Measurements from ENCODE around the gene CHP2. TPM values are rescaled to one million over a fixed set of nuclear protein-coding genes. Genes with fewer than 3 reads are reported as not detected.
"Not testable (repeated sequence)": the region's sequence is repeated elsewhere in the genome, so short reads cannot be mapped to it uniquely, and the experiment has no call there.

CHP2 gene
- polyA plus RNA-seq (2013, experiment 1 of 2; ENCODE audit: insufficient read length): not detected
- polyA plus RNA-seq (2013, experiment 2 of 2; ENCODE audit: insufficient read length): 0.10 TPM

DNA sequence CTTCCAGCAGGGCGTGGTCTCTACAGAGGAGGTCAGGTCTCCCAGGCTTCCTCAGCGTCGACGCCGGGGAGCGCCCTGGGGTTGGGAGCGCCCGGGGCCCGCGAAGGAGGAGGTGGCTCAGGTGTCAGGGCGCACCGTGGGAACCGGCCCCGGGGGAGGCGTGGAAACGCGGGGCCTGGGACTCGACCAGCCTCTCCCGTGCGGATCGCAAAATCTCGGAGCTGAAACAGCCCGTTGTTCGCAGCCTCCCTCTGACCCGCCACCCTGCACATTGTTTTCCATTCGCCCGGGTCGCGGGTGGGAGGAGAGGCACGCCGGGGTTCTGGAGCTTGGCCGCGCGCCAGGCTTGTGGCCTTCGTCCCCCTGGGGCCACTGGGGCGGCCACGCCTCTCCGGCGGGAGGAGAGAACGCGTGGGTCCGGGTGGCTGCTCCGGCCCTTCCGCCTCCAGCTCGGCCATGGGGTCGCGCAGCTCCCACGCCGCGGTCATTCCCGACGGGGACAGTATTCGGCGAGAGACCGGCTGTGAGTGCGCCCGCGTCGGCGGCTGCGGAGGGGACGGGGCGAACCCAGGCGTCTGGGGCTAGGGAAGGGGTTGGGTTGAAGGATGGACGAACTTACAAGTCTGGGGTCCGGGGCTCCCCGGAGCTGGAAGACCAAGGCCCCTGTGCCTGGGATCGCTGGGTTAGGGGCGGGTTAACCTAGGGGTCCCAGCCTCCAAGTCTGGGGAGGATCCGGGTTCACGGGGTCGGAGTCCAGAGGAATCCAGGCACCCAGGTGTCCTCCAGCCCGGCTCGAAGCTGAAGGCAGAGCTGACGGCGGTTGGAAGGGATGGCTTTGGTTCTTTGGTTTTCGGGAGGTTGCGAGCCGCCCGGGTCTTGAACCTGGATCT lies at the start of gene CHP2:
CHP2 (plus strand) TSS at position 433 of the 890 bp plus-strand sequence; CDS start at position 457, 24 bp downstream.
- no peak for DNase-seq

DNA sequence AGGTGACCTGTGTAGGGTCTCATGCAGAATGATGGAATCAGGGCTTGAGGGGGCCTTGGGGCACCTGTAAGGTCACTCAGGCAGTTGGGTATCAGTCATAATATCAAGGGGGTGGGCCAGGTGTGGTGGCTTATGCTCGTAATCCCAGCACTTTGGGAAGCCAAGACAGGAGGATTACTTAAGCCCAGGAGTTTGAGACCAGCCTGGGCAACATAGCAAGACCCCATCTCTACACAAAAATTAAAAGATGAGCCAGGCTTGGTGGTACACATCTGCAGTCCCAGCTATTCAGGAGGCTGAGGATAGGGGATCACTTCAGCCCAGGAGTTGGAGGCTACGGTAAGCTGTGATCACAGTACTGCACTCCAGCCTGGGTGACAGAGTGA lies 49.3 kb upstream of the CHP2 start:
- DNase-seq: no peak

DNA sequence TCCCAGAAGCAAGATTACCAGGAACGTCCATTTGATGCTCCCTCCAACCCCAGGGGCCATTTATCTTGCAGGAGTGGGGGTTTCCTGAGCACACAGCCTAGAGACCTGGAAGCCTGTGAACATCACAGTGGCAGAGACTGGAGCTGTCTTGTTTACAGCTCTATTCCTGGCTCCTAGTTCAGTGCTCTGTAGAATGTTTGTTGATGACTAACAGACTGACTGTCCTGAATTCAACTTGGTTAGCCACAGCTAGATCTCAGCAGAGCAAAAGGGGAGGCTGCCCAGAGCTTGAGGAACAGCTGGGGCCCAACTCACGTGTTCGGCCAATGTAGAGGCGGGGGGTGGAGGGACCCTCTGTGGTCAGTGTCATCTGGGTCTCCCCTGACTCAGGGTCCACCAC lies 48.4 kb upstream of the CHP2 start:
- DNase-seq: no peak

DNA sequence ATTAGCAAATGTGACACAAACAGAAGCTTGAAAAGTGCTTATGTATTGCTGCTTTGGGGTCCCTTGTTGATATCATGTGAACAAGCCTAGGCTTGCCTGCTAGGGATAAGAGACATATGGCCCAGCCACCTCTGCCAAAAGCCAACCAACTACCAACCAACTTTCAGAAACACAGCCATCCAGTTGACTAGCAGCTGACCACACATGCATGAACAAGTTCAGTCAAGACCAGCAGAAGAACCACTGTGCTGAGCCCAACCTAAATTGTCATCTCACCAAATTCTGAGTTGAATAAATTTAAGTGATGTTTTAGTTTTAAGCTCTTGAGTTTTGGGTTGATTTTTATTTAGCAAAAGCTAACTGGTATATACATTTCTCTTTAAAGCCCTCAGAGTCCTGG lies 45.3 kb upstream of the CHP2 start:
- DNase-seq: no peak

DNA sequence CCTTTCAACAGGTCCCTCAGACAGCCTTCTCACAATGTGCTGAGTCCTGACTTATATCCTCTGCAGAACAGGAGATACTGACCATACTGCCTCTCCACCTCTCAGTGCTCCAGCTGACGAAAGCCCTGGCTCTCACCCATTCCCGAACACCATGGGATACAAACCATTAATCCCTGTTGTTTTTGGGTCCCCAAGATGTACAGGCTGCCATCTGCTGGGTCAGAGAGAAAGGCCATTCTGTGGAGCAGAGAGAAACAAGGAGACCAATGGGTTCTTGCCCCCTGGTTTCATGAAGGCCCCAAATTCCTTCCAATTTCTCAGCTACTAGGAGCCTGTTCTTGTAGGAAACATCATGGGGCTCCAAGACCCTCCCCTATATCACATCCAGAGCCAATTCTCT lies 44.8 kb upstream of the CHP2 start:
- DNase-seq: no peak

DNA sequence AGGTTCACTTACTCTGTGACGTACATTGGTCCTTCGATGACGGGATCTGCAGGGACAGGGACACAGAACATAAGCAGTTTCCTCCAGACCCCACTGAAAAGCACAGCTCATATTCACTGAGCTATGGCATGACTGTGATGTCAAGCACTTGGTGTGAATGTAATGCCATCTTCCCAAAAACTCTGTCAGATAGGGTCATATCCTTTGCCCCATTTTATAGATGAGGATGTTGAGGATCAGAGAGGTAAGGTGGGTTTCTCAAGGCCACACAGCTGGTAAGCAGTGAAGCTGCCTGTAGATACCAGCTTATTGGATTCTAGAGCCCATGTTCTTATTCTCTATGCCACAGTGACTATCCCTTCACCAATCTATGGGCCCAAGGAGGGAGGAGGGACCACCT lies 44.3 kb upstream of the CHP2 start:
- no peak for DNase-seq

DNA sequence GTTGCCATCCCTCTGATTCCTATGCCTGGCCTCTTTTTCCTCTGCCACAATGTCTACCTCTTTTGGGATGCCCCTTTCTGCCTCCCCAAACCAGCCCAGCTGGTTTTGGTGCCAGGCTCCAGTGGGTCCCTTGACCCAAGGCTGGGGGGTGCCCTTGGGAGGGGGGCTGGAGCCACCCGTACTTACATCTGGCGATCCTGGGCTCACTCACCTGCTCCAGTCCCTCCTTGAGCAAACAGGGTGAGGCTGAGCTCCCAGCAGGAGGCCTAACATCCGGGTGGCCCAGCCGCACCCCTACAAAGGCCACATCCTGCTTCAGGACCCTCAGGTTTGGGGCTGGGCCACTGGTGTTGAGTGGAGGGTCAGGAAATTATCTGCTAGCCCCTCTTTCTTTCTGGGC lies 43.0 kb upstream of the CHP2 start:
- DNase-seq: no peak

DNA sequence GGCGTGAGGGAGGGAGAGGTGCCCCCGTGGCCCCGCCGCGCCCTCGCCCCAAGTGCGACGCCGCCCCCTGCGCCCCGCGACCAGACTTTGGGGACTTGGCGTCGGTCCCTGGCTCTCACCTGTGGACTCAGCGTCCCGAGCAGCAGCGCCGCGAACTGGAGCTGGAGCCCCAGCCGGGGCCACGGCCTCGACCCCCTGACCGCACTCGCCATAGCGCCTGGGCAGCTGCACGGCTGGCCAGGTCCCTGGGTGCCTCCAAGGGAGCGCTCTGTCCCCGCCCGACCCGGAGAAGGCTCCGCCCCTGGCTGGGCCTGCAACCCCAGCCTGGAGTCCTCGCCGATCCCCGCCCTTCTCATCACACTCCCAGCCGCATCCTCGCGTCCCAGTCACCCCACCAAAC lies 41.9 kb upstream of the CHP2 start, which contains the start of gene ERN2:
ERN2 (minus strand) TSS at position 247 of the 400 bp plus-strand sequence; CDS start at position 212, 35 bp downstream.
- no peak for DNase-seq

DNA sequence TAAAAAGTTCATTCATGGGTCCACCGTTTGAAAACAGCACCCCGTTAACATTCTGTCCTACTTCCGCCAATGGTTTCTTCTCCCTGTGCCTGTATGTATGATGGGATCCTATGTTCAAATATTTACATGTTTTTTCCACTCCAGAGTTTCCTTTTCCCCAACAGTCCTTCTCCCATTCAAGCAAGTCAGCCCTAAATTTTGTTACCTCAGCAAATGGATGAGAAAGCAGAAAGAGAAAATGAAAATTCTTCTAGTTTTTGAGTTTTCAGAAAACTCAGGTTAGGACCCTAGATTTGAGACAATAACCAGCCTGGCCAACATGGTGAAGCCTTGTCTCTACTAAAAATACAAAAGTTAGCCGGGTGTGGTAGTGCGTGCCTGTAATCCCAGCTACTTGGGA lies 38.3 kb upstream of the CHP2 start:
- DNase-seq: no peak

DNA sequence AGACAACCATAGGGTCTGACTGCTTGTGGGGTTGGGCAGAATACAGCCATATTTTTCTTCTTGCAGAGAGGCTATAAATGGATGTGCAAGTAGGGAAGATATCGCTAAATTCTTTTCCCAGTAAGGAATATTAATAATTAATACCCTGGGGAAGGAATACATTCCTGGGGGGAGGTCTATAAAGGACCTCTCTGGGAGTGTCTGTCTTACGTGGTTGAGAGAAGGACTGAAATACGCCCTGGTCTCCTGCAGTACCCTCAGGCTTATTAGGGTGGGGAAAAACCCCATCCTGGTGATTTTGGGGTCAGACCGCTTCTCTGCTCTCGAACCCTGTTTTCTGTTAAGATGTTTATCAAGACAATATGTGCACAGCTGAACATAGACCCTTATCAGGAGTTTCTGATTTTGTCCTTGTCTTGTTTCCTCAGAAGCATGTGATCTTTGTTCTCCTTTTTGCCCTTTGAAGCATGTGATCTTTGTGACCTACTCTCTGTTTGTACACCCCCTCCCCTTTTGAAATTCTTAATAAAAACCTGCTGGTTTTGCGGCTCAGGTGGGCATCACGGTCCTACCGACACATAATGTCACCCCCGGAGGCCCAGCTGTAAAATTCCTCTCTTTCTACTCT lies 32.1 kb upstream of the CHP2 start:
- DNase-seq: not testable (repeated sequence)

DNA sequence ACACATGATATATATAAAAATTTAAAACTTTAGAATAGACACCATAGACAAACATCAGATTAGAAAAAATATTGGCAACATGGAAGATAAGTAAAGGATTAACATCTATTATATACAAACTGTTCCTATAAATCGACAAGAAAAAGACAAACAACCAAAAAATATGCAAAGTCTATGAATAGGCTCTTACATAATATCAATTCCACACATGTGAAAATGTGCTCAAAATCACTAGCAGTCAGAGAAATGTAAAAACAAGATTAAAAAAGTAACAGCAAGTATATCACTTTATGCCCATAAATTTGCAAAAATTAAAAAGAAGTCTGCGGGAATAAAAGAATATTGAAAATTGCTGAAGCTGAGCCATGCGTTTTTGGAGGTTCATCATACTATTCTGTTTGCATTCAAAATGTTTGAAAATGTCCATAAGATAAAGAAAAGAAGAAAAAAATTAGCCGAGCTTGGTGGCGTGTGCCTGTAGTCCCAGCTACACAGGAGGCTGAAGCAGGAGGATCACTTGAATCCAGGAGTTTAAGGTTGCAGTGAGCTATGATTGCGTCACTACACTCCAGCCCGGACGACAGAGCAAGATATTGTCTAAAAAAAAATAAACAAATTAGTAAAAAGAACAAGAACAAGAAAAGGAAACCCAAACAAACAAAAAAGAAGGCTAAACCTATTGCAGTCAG lies 30.6 kb upstream of the CHP2 start:
- DNase-seq: no peak

DNA sequence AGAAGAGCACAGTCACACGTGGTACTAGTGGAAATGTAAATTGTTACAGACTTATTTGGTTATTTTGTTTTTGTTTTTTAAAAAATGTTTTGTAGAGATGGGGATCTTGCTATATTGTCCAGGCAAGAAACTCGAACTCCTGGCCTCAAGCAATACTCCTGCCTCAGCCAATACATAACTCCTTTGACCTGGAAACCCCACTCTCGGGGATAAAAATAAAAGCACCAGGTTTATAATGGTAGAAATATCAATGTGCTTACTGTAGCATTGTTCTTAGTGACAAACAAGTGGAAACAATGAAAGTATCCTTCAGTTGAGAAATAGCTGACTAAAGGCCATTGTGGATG lies 30.1 kb upstream of the CHP2 start:
- DNase-seq: no peak

DNA sequence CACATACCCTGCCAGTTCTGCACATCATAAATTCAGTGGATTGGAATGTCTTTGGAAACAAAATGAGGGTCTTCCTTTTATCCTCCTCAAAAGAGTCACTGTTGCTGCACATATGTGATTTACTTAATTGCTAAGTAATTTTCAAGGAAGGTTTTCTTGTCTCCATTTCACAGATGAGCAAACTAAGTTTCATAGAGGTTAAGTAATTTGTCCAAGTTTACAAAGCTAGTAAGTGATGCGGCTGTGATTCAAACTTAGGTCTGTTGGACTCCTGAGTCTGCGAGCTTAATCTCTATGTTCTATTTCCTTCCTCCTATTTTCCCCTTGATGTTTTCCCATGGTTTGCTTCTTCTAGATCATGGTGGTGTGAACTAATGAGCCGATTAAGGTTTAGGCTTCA lies 28.1 kb upstream of the CHP2 start:
- no peak for DNase-seq

DNA sequence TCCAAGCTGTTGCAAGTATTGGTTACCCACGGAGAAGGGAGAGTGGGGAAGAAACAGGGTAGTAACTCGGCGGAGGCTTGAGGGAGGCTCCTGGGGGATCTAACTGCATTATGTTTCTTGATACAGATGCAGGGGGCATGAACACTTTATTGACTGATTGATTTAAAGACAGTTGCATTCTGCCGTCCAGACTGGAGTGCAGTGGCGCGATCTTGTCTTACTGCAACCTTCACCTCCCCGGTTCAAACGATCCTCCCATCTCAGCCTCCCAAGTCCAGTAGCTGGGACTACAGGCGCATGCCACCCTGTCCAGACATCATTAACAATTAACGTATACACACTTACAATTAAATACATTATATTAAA lies 26.7 kb upstream of the CHP2 start:
- no peak for DNase-seq

DNA sequence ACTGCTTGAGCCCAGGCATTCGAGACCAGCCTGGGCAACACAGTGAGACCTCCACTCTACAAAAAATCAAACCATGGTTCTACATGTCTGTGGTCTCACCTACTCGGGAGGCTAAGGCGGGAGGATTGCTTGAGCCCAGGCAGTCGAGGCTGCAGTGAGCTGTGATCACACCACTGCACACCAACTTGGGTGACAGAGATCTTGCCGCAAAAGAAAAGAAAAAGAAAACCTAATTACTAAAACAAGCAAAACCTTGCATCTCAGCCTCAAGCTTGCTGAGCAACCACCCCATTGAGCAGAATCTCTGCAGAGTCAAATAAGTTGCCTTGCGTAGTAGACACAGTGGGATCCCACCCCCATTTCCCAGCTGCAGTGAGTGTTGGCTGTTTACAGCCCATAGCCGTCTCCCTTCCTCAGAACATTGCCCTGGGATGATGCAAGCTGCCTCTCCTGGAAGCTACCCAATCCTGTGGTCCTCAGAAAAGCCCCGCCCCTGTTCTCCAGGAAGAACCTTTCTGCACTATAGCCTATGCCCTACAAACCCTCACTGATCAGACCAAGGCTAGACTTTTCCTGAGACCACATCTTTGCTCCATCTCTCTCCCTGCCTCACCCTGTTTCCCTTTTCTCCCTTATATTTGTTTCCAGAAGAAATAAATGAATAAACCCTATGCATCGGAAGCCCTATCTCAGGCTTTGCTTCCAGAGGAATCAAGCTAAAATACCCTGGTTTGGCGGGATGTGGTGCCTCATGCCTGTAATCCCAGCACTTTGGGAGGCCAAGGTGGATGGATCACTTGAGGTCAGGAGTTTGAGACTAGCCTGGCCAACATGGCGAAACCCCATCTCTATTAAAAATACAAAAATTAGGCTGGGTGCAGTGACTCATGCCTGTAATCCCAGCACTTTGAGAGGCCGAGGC lies 25.1 kb upstream of the CHP2 start:
- peak; percentile 22 for DNase-seq

DNA sequence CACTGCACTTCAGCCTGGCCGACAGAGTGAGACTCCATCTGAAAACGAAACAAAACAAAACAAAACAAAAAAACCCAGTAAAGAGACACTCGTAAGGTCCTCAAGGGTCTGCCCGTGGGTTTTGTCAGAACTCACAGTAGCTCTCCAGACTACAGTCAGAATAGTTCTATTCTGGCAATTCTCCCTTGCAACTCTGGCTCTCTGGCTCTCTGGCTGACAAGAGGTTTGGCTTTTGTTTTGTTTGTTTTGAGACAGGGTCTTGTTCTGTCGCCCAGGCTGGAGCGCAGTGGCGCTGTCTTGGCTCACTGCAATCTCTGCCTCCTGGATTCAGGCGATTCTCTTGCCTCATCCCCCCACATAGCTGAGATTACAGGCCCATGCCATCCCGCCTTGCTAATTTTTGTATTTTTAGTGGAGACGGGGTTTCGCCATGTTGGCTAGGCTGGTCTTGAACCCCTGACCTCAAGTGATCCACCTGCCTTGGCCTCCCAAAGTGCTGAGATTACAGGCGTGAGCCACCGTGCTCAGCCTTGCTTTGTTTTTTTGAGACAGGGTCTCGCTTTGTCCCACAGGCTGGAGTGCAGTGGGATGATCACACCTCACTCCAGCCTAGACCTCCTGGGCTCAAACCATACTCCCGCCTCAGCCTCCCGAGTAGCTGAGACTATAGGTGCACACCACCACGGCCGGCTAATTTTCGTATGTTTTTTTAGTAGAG lies 20.5 kb upstream of the CHP2 start:
- no peak for DNase-seq

DNA sequence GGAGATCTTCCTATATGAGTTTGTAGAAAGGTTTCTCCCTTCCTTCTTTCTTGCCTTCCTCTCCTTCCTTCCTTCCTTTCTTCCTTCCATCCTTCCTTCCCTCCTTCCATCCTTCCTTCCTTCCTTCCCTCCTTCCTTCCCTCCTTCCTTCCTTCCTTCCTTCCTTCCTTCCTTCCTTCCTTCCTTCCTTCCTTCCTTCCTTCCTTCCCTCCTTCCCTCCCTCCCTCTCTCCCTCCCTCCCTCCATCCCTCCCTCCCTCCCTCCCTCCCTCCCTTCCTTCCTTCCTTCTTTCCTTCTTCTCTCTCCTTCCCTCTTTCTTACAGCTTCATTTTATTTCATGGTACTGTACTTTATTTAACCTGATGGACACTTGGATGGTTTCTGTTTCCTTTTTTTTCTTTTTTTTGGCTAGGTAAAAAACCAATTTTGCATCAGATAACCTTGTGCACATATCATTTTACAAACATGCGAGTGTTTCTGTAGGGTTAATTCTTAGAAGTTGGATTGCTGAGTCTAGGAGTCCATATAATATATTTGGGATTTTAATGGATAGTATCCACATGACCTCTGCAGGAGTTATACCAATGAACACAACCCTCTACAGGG lies 17.3 kb upstream of the CHP2 start:
- DNase-seq: not testable (repeated sequence)

DNA sequence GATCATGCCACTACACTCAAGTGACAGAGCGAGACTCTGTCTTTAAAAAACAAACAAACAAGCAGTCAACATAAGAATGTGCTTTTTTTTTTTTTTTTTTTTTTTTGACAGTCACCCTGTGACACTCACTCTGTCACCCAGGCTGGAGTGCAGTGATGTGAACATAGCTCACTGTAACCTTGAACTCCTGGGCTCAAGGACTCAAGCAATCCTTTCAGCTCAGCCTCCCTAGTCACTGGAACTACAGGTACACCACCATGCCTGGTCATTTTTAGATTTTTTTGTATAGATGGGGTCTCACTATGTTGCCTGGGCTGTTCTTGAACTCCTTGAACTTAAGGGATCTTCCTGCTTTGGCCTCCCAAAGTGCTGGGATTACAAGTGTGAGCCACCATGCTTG lies 15.3 kb upstream of the CHP2 start:
- DNase-seq: no peak

DNA sequence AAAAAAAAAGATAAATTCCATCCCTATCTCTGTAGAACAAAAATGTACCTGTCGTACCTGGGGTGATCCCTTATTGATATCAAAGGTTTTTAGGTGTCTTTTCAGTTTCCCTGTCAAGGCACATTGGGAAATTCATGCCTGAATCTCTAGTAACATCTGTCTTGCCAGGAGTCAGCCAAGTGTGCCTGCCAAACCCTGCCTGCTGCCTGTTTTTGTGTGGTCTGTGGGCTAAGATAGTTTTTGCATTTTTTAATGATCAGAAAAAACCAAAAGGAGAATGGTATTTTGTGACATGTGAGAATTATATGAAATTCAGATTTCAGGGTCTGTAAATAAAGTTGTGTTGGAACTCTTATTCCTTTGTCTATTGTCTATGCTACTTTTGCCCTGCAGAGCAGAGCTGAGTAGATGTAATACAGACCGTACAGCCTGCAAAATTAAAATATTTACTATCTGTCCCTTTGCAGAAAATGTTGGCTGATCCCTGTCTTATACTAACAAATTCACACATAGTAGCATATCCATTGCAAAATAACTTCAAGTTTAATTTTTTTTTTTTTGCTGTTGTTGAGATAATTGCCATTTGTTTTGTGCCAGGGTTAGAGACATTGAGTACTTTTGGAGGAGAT lies 13.0 kb upstream of the CHP2 start:
- DNase-seq: no peak

DNA sequence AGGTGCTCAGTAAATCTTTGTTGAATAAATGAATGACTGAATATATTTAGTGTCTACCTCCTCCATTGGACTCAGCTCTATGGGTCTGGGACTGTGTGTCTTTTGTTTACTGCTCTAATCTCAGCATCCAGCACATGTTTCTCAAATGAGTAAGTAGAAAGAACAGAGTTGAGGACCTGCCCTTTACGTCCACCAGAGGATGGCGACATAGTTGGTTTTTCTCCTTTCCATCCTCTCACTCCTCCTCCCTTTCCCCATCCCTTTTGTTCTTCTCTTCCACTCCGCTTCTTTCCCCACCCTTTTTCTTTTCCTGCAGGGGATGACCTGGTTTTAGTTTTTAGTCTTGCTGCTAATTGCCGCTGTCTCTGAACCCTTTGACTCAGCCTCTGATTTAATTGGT lies 12.1 kb upstream of the CHP2 start:
- DNase-seq: no peak

DNA sequence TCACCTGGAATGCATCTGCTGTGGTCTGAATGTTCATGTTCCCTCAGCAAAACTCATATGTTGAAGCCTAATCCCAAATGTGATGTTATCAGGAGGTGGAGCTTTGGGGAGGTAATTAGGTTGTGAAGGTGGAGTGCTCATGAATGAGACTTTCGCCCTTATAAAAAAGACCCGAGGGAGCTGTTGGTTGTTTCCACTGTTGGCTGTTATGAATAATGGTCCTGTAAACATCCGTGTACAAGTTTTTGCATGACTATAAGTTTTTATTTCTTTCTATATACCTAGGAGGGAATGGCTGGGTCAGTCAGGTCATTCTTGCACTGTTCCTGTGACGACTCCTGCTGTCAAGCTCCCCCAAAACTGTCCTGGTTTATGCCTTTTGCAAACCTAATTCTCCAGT lies 9.6 kb upstream of the CHP2 start:
- DNase-seq: no peak

Data from fibroblast of skin of scalp (primary cell).